Measurements from ENCODE around the gene KEL.
"Not testable (repeated sequence)": the region's sequence is repeated elsewhere in the genome, so short reads cannot be mapped to it uniquely, and the experiment has no call there.

KEL gene

GRCh38 chr7:142961973-142962926 lies at the start of gene KEL:
TSS of gene KEL (minus strand) at chr7:142962363. CDS start at chr7:142962206, 157 bp downstream.
- no peak for DNase-seq

GRCh38 chr7:143008007-143008901 lies 46.1 kb upstream of the KEL start:
- DNase-seq, result peak; percentile 37

- DNase-seq, result no peak
These were observed 43.6 kb upstream of the KEL start for GRCh38 chr7:143005632-143006260.

GRCh38 chr7:143003393-143004051 lies 41.4 kb upstream of the KEL start:
- no peak for DNase-seq

GRCh38 chr7:143002898-143003297 lies 40.7 kb upstream of the KEL start:
- no peak for DNase-seq

GRCh38 chr7:143002106-143002505 lies 39.9 kb upstream of the KEL start:
- no peak for DNase-seq

- DNase-seq, result no peak
These were observed 38.5 kb upstream of the KEL start for GRCh38 chr7:143000648-143001047.

- no peak for DNase-seq
These were observed 37.6 kb upstream of the KEL start for GRCh38 chr7:142999793-143000192.

GRCh38 chr7:142998966-142999365 lies 36.8 kb upstream of the KEL start:
- no peak for DNase-seq

GRCh38 chr7:142997456-142997989 lies 35.4 kb upstream of the KEL start:
- DNase-seq, result no peak

- no peak for DNase-seq
These were observed 30.3 kb upstream of the KEL start for GRCh38 chr7:142992427-142992826.

GRCh38 chr7:142984297-142984696 lies 22.1 kb upstream of the KEL start:
- DNase-seq, result no peak

GRCh38 chr7:142983825-142984224 lies 21.7 kb upstream of the KEL start:
- no peak for DNase-seq

- DNase-seq, result not testable (repeated sequence)
These were observed 16.2 kb upstream of the KEL start for GRCh38 chr7:142978402-142978801.

- DNase-seq, result no peak
These were observed 12.5 kb upstream of the KEL start for GRCh38 chr7:142974626-142975025.

GRCh38 chr7:142969183-142969582 lies 7.0 kb upstream of the KEL start:
- no peak for DNase-seq

- no peak for DNase-seq
These were observed 6.1 kb upstream of the KEL start for GRCh38 chr7:142968229-142968628.

- no peak for DNase-seq
These were observed 2.5 kb upstream of the KEL start for GRCh38 chr7:142964502-142965246.

GRCh38 chr7:142963993-142964392 lies 1.8 kb upstream of the KEL start:
- no peak for DNase-seq

- no peak for DNase-seq
These were observed 828 bp upstream of the KEL start for GRCh38 chr7:142962991-142963390.

- DNase-seq, result no peak
These were observed 579 bp downstream of the KEL start for GRCh38 chr7:142961595-142961972.
